ENCODE results near the gene ENAH. TPM values are rescaled to one million over a fixed set of nuclear protein-coding genes. Genes with fewer than 3 reads are reported as not detected.

The ENAH gene
- polyA plus RNA-seq, 1 donor (not counting 4 experiments of a cell fraction or from before 2014, with no cell fraction given): 61.0 TPM

DNA sequence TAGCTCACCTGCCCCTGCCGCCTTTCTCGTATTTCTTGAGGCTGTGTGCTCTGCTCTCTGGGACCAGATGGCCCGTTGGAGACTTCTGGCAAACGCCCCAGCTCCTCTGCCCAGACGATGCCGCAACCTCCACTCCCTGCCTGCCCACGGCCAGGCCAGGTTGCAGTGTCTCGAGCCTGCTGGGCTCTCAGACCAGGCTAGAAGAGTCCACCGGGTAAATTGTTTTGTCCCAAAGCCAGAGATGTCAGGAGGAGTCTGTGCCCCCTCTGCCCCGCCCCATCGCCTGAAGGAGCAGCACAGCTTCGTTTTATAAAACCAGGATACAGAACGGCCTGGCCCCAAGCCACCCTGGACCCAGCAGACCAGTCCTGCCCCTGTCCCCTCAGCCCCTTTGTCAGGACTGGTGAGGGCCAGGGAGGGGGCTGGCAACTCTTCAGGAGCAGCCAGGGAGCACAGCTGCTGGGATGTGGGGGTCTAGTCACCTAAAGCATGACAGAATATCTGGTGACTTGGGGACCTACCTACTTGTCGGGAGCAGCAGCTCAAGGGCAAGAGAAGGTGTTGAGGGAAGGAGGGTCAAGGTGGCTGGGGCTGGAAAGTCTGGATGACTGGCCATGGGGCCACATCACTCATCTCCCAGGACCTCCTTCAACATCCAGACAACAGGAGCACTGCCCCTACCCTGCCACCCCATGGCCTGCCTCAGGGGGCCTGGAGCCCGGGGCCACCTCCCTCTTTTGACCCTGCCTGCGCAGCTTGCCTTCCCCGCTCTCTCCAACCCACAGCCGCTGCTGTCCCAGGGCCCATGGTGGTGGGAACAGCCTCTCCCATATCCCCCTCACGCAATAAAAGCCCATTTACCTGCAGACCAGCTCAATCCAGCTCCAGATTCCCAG is 191.1 kb downstream of the ENAH start:
- H3K4me2 ChIP-seq (ENCODE audit: control insufficient read depth, extremely low read depth, insufficient read depth, low read depth, low read length): no peak overlapping the region
- H3K4me1 ChIP-seq (ENCODE audit: control insufficient read depth, extremely low read depth, insufficient read depth, low read length): peaks cover 34% of the 10 kb centered on the region
- no peaks in the 10 kb centered on the region for H3K9me3 ChIP-seq (ENCODE audit: control insufficient read depth, low read depth, low read length)
- no peak for TF ChIP-seq EZH2 (IDR thresholded peaks at IDR 0.05; ENCODE audit: low read length)
- TF ChIP-seq CTCF (optimal IDR thresholded peaks at IDR 0.05 in 1 of 3, IDR thresholded peaks at IDR 0.05 in 1 of 3, conservative IDR thresholded peaks at IDR 0.05 in 1 of 3; ENCODE audit: extremely low read depth in 1 of 3, insufficient read depth in 2 of 3, low read length in 3 of 3): no peak
- no peak for FAIRE-seq
- no peak overlapping the region for H2AFZ ChIP-seq (ENCODE audit: control insufficient read depth, low read length)
- no peaks in the 10 kb centered on the region for H3K79me2 ChIP-seq (ENCODE audit: control insufficient read depth, insufficient read depth, low read length)
- DNase-seq (ENCODE audit: low read depth, low spot score): no peak
- H3K9ac ChIP-seq (ENCODE audit: control insufficient read depth, extremely low read depth, insufficient read depth, low read length): no peak overlapping the region
- dilution Hi-C loops (cut with MboI; ENCODE audit: extremely low pct_ligation_motif_present, low sequenced_read_pairs): loop anchor here (25.0 kb wide), 1 partner anchor 526 kb away; the partner anchor contains the start of gene SDE2
- H3K4me3 ChIP-seq (ENCODE audit: control insufficient read depth in 2 of 3, extremely low read depth in 1 of 3, insufficient read depth in 2 of 3, low read depth in 1 of 3, low read length in 3 of 3): no peak overlapping the region
- no peaks in the 10 kb centered on the region for H3K27me3 ChIP-seq (ENCODE audit: control insufficient read depth, extremely low read depth, insufficient read depth, low read length)
- no peaks in the 10 kb centered on the region for H3K9me1 ChIP-seq (ENCODE audit: control insufficient read depth, extremely low read depth, insufficient read depth, low read length)
- no peak overlapping the region for H3K27ac ChIP-seq (ENCODE audit: control insufficient read depth, insufficient read depth, low read length)
- H4K20me1 ChIP-seq (ENCODE audit: control insufficient read depth, extremely low read depth, insufficient read depth, low read length): no peaks in the 10 kb centered on the region
- H3K36me3 ChIP-seq (ENCODE audit: control insufficient read depth in 2 of 2, extremely low read depth in 1 of 2, insufficient read depth in 2 of 2, low read length in 2 of 2): no peaks in the 10 kb centered on the region

- H3K9ac ChIP-seq (ENCODE audit: control insufficient read depth, extremely low read depth, insufficient read depth, low read length): no peak overlapping the region
- TF ChIP-seq EZH2 (IDR thresholded peaks at IDR 0.05; ENCODE audit: low read length) (no peak), CTCF (optimal IDR thresholded peaks at IDR 0.05 in 1 of 3, IDR thresholded peaks at IDR 0.05 in 1 of 3, conservative IDR thresholded peaks at IDR 0.05 in 1 of 3; ENCODE audit: extremely low read depth in 1 of 3, insufficient read depth in 2 of 3, low read length in 3 of 3) (no peak)
- no peak overlapping the region for H3K27ac ChIP-seq (ENCODE audit: control insufficient read depth, insufficient read depth, low read length)
- no peaks in the 10 kb centered on the region for H3K27me3 ChIP-seq (ENCODE audit: control insufficient read depth, extremely low read depth, insufficient read depth, low read length)
- H3K9me1 ChIP-seq (ENCODE audit: control insufficient read depth, extremely low read depth, insufficient read depth, low read length): no peaks in the 10 kb centered on the region
- no peaks in the 10 kb centered on the region for H4K20me1 ChIP-seq (ENCODE audit: control insufficient read depth, extremely low read depth, insufficient read depth, low read length)
- no peaks in the 10 kb centered on the region for H3K79me2 ChIP-seq (ENCODE audit: control insufficient read depth, insufficient read depth, low read length)
- H3K4me1 ChIP-seq (ENCODE audit: control insufficient read depth, extremely low read depth, insufficient read depth, low read length): peaks cover 34% of the 10 kb centered on the region
- H3K36me3 ChIP-seq (ENCODE audit: control insufficient read depth in 2 of 2, extremely low read depth in 1 of 2, insufficient read depth in 2 of 2, low read length in 2 of 2): no peaks in the 10 kb centered on the region
- dilution Hi-C loops (cut with MboI; ENCODE audit: extremely low pct_ligation_motif_present, low sequenced_read_pairs): loop anchor here (25.0 kb wide), 1 partner anchor 526 kb away; the partner anchor contains the start of gene SDE2
- H2AFZ ChIP-seq (ENCODE audit: control insufficient read depth, low read length): no peak overlapping the region
- DNase-seq (ENCODE audit: low read depth, low spot score): no peak
- no peak overlapping the region for H3K4me3 ChIP-seq (ENCODE audit: control insufficient read depth in 2 of 3, extremely low read depth in 1 of 3, insufficient read depth in 2 of 3, low read depth in 1 of 3, low read length in 3 of 3)
- peak overlapping the region; percentile 6 for H3K4me2 ChIP-seq (ENCODE audit: control insufficient read depth, extremely low read depth, insufficient read depth, low read depth, low read length)
- no peaks in the 10 kb centered on the region for H3K9me3 ChIP-seq (ENCODE audit: control insufficient read depth, low read depth, low read length)
- no peak for FAIRE-seq
Observed at GRCh38 chr1:225460737-225461532, 192.0 kb downstream of the ENAH start.
